Osteoblast (primary cell): ENCODE results near the gene DNAH10. TPM values are rescaled to one million over a fixed set of nuclear protein-coding genes. Genes with fewer than 3 reads are reported as not detected.

ENCODE experiments used
- DNase-seq: peaks from one replicate; pipeline ENCODE4 v3.0.0; 2011; ENCODE audit warnings: low spot score, mixed read lengths; ENCODE audit not compliant: insufficient read length; ENCODE audit errors: missing footprints
- H2AFZ ChIP-seq: 2 replicates; pipeline ENCODE4 v1.6.0; 2011; ENCODE audit warnings: mild to moderate bottlenecking, low read length
- H3K27ac ChIP-seq: 2 replicates; pipeline ENCODE4 v1.5.1; 2011; ENCODE audit warnings: mild to moderate bottlenecking, low read depth, low read length, moderate library complexity
- H3K27me3 ChIP-seq: 2 replicates; pipeline ENCODE4 v1.6.0; 2012; ENCODE audit warnings: mild to moderate bottlenecking, control low read depth, inconsistent platforms, low read length, moderate library complexity; ENCODE audit not compliant: insufficient read depth
- H3K36me3 ChIP-seq: 2 replicates; pipeline ENCODE4 v1.5.1; 2011; ENCODE audit warnings: mild to moderate bottlenecking, low read length, control low read depth, moderate library complexity; ENCODE audit not compliant: insufficient read depth
- H3K4me1 ChIP-seq: 2 replicates; pipeline ENCODE4 v1.5.1; 2011; ENCODE audit warnings: mild to moderate bottlenecking, low read length, control low read depth, moderate library complexity; ENCODE audit not compliant: insufficient read depth
- H3K4me2 ChIP-seq: 2 replicates; pipeline ENCODE4 v1.6.0; 2011; ENCODE audit warnings: mild to moderate bottlenecking, low read length; ENCODE audit not compliant: insufficient read depth
- H3K4me3 ChIP-seq: fragments of 200-600 bp; sonication (generic); 3 replicates; pipeline ENCODE4 v1.5.1; 2012; ENCODE audit warnings: mild to moderate bottlenecking, low read length, inconsistent platforms; ENCODE audit not compliant: insufficient read depth
- H3K79me2 ChIP-seq: 2 replicates; pipeline ENCODE4 v1.6.0; 2012; ENCODE audit warnings: mild to moderate bottlenecking, low read length, control low read depth, inconsistent platforms; ENCODE audit not compliant: insufficient read depth
- H3K9me3 ChIP-seq: 2 replicates; pipeline ENCODE4 v1.5.1; 2011; ENCODE audit warnings: low read depth, low read length, control low read depth
- H4K20me1 ChIP-seq: 2 replicates; pipeline ENCODE4 v1.6.0; 2012; ENCODE audit warnings: mild to moderate bottlenecking, low read length, control low read depth; ENCODE audit not compliant: insufficient read depth
- total RNA-seq: library from RNA; depleted of rRNA; stranded (reverse); fragments of >200 nt; gene quantifications from 2 replicates; pipeline ENCODE4 v1.2.3, GENCODE V29; 2012
- TF ChIP-seq, protein P1 (sequence below): IDR thresholded peaks from 2 replicates; pipeline ENCODE4 v1.5.1; 2011; ENCODE audit warnings: mild to moderate bottlenecking, low read depth, low read length, moderate library complexity; ENCODE audit errors: extremely low read depth

Gene DNAH10
- total RNA-seq, 1 donor: 0.72 TPM

- TF ChIP-seq, protein P1, sequence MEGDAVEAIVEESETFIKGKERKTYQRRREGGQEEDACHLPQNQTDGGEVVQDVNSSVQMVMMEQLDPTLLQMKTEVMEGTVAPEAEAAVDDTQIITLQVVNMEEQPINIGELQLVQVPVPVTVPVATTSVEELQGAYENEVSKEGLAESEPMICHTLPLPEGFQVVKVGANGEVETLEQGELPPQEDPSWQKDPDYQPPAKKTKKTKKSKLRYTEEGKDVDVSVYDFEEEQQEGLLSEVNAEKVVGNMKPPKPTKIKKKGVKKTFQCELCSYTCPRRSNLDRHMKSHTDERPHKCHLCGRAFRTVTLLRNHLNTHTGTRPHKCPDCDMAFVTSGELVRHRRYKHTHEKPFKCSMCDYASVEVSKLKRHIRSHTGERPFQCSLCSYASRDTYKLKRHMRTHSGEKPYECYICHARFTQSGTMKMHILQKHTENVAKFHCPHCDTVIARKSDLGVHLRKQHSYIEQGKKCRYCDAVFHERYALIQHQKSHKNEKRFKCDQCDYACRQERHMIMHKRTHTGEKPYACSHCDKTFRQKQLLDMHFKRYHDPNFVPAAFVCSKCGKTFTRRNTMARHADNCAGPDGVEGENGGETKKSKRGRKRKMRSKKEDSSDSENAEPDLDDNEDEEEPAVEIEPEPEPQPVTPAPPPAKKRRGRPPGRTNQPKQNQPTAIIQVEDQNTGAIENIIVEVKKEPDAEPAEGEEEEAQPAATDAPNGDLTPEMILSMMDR: no peak
- Histone ChIP-seq H3K4me2 (no peak overlapping the region), H4K20me1 (no peaks in the 10 kb centered on the region), H2AFZ (no peak overlapping the region), H3K36me3 (peaks cover under 1% of the 10 kb centered on the region), H3K4me1 (no peaks in the 10 kb centered on the region), H3K9me3 (no peaks in the 10 kb centered on the region), H3K27me3 (peaks cover 4% of the 10 kb centered on the region), H3K79me2 (no peaks in the 10 kb centered on the region), H3K4me3 (no peak overlapping the region), H3K27ac (no peak overlapping the region)
- DNase-seq: peak; percentile 62
Measured at GRCh38 chr12:123929946-123930583, 168.0 kb downstream of the DNAH10 start.

GRCh38 chr12:123931686-123932321, 169.7 kb downstream of the DNAH10 start:
- Histone ChIP-seq H3K4me1 (no peaks in the 10 kb centered on the region), H3K27me3 (peaks cover 4% of the 10 kb centered on the region), H3K9me3 (no peaks in the 10 kb centered on the region), H3K79me2 (no peaks in the 10 kb centered on the region), H2AFZ (no peak overlapping the region), H3K4me2 (no peak overlapping the region), H3K4me3 (no peak overlapping the region), H3K36me3 (peaks cover 16% of the 10 kb centered on the region), H4K20me1 (no peaks in the 10 kb centered on the region), H3K27ac (no peak overlapping the region)
- DNase-seq: no peak
- TF ChIP-seq, protein P1: no peak

DNA sequence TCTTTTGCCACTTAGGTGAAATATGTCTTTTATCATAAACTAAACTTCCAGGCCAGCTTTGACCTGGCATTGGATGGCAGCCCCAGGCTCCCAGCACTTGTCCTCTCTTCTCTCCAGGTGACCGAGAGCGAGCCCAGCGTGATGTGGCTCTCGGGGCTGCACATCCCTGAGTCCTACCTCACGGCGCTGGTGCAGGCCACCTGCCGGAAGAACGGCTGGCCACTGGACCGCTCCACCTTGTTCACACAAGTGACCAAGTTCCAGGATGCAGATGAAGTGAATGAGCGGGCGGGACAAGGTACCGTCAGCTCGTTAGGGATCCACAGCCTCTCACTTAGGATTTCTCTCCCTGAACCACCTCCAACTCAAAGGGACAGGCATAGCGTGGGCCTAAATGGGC, 171.1 kb downstream of the DNAH10 start:
- Histone ChIP-seq H3K36me3 (peaks cover 24% of the 10 kb centered on the region), H2AFZ (no peak overlapping the region), H3K79me2 (no peaks in the 10 kb centered on the region), H3K4me3 (no peak overlapping the region), H3K9me3 (no peaks in the 10 kb centered on the region), H3K27me3 (peaks cover 4% of the 10 kb centered on the region), H3K27ac (no peak overlapping the region), H3K4me1 (peaks cover 6% of the 10 kb centered on the region), H3K4me2 (no peak overlapping the region), H4K20me1 (no peaks in the 10 kb centered on the region)
- TF ChIP-seq, protein P1: no peak
- no peak for DNase-seq

DNA sequence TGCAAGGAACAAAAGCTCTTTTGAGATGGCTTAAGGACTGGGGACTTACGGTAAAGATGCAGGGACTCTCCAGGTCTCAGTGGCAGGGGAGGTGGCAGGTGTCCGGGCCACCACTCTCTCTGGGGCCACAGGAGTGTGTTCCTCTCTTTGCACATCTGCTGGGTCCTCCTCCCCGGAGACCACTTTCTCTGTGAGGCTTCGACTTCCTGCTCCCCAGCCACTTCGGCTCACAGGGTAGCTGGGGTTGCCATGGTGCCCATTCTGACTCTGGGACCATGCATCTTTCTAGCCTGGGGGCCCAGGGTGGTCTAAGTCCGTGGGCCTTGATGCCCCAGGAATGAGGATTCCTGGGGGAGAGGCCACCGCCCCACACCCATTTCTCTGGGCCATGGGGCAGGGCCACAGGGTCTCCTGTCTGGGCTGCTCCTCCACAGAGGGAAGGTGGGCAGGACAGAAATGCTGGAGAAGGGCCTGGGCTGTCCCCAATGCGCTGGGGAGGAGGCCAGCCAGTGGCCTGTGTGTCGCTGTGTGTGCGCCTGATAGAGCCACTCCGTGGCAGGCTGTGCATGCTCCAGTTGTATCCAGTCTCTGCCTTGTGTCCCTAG, 172.0 kb downstream of the DNAH10 start:
- Histone ChIP-seq H3K9me3 (no peaks in the 10 kb centered on the region), H2AFZ (no peak overlapping the region), H4K20me1 (no peaks in the 10 kb centered on the region), H3K79me2 (no peaks in the 10 kb centered on the region), H3K4me1 (peaks cover 10% of the 10 kb centered on the region), H3K27ac (no peak overlapping the region), H3K27me3 (peaks cover 4% of the 10 kb centered on the region), H3K4me3 (no peak overlapping the region), H3K4me2 (no peak overlapping the region), H3K36me3 (peaks cover 24% of the 10 kb centered on the region)
- TF ChIP-seq, protein P1: no peak
- no peak for DNase-seq
